Measurements from ENCODE around the gene MBNL1.

GRCh38 chr3:152356870-152357276 is 88.1 kb downstream of the MBNL1 start:
- TF ChIP-seq CSDC2 (CRISPR knock-in tag; IDR thresholded peaks at IDR 0.05) (no peak), ZFP3 (CRISPR knock-in tag; IDR thresholded peaks at IDR 0.05) (no peak), ARNTL (CRISPR knock-in tag; IDR thresholded peaks at IDR 0.05; ENCODE audit: borderline replicate concordance, low read depth) (no peak), TCF4 (CRISPR knock-in tag; IDR thresholded peaks at IDR 0.05; ENCODE audit: borderline replicate concordance) (no peak)
